ENCODE data around the gene C16orf87.

Gene C16orf87

DNA sequence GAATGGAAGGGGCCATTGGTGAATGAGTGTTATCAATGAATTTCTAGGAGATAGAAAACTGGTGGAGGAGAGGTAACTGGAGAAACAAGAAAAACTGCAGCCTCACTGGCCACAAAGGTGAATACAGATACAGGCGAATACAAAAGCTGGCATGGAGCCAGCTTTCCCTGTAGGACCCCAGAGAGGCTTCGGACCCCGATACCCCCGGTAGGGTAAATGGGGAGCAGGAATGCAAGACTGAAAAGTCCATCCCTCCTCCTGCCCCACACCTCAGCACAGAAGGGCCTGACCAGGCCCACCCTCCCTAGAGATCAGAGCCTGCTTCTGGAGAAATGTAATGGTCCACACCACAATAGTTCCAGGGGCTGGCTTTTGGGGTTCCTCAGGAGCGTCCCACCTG is 78.0 kb downstream of the C16orf87 start:
- DNase-seq: no peak

- DNase-seq: no peak
These were observed 79.6 kb downstream of the C16orf87 start for GRCh38 chr16:46751381-46751780.

DNA sequence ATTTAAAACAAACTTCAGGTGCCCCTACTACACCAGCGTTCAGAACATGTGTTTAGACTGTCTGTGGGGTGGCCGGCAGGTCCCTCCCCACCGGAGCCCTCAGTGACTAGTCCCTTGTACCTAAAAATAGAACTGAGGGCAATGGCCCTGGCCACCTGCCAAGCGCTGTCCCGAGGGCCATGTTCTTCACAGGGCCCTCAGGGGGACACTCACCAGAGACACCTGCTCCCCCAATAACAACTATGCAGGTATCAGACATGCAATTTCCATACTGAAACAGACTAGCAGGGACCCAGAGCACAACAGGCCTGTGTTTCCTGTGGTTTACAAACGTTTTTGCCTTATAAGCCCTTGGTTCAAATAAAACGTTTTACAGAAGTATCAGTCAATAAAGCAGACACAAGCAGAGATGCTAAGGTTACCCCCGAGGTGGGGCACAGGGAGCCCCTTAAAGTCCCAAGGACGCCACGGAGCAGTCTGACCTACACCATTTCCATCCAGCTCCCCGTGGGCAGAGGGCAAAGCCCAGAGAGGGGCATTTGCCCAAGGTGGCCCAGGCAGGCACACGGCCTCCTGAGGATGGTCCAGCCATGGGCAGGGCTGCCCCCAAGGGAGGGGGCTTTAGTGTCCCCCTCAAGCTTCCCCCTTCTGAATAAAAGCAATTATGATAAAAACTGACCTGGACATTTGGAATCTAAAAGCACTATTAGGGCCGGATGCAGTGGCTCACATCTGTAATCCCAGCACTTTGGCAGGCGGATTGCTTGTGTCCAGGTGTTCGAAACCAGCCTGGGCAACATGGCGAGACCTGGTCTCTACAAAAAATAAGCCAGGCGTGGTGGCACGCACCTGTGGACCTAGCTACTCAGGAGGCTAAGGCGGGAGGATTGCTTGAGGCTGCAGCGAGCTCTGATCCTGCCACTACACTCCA is 81.9 kb downstream of the C16orf87 start:
- no peak for DNase-seq

DNA sequence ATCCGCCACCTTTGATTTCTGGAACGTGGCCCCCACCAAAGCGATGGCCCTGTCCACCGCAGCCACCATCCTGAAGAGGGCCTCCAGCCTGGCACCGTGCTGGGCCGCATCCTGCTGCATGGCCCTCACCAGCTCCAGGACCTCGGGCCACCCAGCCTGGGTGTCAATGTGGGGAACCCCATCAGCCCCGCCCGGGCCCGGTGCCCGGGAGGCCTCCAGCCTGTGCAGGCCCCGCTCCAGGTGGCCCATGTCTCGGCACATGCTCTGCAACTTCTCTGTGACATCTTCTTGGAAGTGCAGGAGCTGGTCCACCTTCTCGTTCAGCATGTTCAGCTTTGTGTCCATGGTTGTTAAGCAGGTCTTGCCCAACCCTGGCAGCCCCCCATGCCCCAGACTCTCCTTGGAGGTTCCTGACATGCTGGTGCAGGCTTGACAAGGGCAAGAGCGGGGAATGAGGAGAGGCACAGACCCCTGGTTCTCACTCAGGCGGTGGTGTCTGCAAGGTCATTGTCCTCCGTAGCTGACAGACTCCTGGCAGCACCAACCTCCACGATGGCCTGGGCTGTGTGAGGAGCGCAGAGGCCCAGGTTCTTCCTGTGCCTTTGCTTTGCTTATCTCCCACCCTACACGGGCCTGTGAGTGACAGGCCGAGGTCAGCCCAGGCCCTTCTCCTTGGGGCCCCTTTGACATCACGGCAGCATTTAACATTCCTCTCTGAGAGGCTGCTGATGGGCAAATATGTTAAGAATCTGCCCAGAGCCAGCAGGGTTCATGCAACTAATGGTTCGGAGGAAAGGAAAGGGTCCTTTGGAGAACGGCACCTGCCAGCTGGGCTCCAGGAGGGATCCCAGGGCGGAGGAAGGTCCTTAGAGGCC is 83.0 kb downstream of the C16orf87 start, which contains the start of gene MYLK3:
MYLK3 (minus strand) TSS at position 568 of the 875 bp plus-strand sequence; CDS start at position 417, 151 bp downstream.
- no peak for DNase-seq

DNA sequence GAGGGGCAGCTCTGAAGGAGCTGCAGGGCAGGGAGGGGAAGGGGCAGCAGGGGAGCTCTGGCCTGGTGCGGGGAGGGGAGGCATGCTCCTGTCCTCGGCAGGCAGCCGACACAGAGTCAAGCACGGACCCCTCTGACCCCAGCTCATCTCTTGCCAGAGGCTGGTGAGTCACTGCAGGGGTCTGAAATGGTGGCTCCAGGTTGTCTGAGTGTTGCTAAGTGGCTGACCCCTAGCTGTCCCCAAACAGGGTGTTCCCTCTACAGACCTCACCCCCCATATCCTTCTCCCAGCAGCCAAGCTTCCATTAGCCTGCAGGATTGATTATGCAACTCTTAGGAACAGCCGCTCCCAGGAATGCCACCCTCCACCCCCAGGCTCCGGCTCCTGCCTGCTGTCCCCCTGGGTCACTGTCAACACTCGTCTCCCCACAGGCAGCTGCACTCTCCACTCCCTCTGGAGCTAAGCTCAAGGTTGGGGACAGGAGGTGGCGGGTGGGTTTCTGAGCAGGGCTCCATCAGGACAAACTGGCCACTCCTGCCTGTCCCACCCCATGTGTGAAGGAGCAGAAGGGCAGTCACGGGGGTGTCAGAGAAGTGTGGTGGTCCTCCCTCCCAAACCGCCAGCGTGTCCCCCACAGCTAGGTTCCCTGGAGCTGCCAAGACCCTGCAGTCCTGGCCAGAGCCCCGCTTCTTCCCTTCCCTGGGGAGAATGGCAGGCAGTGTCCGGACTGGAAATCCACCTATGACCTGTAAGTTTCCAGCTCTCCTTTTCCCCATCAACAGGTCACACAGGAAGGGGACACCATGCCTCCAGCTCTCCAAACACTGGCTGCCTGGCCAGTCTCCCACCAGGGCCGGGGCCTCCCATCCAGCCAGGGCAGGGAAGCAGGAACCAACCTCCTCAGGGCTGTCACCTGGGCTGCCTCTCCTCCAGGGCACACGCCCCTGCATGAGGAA is 83.9 kb downstream of the C16orf87 start:
- no peak for DNase-seq
